HG02970 (cell line): ENCODE data around the gene FXYD6.
"Not testable (repeated sequence)": the region's sequence is repeated elsewhere in the genome, so short reads cannot be mapped to it uniquely, and the experiment has no call there.

Source experiments
- ATAC-seq: cut with Tn5 transposase; IDR thresholded peaks from one replicate; pipeline ENCODE4 v1.9.1; 2021; ENCODE audit warnings: mild to moderate bottlenecking, moderate library complexity, moderate number of reproducible peaks; ENCODE audit not compliant: unreplicated experiment, low FRiP score

Gene FXYD6, protein sequence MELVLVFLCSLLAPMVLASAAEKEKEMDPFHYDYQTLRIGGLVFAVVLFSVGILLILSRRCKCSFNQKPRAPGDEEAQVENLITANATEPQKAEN

DNA sequence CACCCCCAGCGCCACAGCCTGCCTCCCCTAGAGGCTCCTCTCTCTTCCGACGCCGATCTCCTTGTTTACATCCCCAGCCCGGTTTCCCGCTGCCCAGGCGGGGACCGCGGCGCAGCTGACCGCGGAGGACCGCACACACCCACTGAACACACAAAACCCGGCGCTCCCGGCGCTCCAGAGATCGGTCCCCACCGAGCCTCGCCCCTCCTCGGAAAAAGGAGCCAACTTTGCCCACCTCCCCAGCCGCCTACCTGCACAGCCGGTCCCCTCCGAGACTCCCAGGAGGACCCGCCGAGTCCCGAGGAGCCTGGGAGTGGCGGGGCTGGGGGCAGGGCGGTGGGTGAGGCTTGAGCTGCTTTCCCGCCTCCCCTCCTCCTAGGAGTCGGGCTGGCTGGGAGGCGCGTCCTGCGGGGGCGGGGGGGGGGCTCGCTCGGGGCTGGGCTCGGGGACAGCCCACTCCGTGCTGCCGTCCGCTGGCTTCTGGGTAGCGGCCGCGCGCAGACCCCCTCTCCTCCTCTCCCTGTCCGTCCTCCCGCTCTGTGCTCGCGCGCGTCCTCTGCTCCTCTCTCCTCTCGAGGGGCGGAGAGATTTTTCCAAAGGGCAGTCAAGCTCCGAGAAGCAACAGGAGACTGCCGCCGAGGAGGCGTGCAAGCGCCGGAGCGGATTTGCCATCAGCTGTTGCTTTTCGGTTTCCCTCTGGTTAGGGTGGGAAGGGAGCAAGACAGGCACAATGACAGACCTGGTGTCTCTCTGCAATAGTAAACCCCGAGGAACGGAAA lies at the start of gene FXYD6:
FXYD6 (minus strand) TSS at position 318 of the 779 bp plus-strand sequence. CDS start 33,882 bp downstream, outside the sequence.
- no peak for ATAC-seq

DNA sequence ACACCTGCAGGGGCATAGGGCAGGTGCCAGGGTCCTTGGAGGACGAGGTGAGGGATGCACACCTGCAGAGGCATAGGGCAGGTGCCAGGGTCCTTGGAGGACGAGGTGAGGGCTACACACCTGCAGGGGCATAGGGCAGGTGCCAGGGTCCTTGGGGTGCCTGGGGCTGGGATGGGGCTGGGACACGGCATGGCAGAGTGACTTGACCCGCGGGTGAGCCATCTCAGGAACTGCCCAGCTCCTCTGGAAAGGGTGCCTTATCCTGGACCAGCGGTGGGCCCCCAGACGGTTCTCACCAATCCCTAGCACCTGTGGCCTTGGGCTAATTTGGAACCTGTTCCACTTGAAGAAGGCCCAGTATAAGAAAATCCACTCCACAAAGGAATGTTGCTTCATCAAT lies 49.7 kb upstream of the FXYD6 start:
- ATAC-seq, result not testable (repeated sequence)

DNA sequence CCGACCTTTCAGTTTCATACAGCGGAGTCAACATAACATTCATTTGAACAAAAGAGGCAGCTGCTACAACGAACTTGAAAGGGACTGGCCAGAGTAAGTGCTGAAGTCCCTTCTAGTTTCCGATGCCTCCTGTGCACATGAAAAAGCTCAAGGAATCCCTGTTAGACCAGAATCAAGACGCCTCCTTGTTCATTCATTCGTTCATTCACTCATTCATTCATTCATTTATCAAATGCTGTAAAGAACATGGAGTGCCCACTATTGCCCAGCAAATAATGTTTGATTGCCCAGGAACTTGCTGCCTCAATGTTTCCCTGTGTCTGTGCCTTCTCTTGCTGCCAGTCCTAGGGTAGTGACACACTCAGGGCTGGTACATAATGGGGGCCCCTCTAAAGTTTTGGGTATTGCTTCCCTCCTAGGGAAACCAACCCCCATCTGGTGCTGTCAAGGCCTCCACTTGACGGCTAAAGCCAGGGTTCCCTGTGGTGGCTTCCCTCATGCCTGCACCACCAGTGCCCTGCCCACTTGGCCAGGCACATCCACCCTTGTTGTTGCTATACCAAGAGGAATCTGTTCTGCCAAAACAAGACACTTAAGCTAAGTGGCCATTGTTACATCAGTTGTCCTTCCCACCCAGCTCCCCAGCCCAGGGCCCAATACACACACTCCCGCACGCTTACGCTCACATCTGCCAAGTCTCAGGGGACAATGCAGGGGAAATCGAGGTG lies 48.9 kb upstream of the FXYD6 start:
- no peak for ATAC-seq

DNA sequence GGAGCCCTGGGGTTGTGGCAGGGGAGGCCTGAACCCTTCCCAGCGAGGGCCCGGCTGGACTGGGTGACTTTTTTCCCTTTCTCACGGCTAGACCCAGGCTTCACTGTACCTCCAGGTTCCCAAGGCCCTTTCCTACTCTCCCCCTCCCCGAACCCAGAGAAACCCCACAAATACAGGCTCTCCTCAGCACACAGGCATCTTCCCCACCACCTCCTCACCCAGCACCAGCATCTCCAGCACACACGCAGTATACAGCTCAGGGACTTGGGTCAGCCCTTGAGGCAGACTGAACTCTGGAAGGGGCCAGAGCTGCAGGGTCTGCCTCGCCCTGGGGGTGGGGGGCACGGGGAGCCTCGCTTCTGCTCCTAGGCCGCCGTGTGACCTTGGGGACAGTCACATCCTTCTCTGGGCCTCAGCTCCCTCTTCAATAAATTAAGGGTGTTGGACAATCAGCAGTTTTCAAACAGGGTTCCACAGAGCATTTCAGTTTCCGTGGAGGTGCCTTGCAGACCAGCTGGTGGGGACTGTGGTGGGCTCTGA lies 48.2 kb upstream of the FXYD6 start:
- no peak for ATAC-seq

DNA sequence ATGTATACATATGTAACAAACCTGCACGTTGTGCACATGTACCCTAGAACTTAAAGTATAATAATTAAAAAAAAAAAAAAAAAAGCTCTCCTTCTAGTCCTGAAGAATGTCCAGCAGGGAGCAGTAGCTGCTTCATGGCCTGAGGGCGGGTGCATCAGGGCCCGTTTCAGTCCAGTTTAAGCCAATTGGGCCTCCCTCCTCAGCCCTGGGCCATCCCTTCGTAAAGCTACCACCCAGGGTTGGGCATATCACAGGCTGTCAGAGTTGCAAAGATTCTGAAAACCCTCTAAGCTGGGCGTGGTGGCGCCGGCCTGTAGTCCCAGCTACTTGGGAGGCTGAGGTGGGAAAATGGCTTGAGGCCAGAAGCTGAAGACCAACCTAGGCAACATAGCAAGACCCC lies 47.3 kb upstream of the FXYD6 start:
- ATAC-seq, result no peak

DNA sequence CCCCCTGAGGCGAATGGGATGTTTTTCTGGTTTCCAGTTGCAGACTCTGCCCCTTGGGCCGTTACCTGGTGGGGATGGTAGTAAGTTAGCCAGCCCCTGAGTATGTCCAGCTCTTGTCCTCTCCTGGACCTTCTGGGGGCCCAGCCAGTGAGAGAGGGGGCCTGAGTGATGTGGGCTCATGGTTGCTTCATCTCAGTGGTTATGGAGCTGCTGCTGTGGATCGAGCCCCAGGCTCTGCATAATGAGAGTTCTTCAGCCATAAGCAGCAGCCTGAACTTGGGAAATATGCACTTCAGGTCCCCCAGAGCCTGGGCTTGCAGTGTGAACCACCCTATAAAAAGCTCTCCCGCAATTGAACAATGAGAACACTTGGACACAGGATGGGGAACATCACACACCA lies 46.8 kb upstream of the FXYD6 start:
- ATAC-seq, result no peak

DNA sequence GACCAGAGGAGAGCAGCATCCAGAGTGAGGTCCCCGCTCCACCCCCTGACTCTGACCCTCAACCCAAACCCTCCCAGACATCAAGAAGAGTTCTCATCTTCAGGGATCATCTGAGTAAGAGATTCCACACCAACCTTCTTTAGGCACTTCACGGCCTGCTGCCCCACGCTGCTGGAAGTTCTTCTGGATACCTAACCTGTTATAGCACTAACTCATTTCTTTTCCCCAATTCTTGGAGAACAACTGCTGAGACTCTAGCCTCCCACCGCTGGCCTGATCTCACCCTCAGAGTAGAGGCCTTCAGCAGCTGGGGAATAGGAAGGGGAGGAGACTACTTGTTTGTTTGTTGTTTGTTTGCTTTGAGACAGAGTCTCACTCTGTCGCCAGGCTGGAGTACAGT lies 45.4 kb upstream of the FXYD6 start:
- no peak for ATAC-seq

DNA sequence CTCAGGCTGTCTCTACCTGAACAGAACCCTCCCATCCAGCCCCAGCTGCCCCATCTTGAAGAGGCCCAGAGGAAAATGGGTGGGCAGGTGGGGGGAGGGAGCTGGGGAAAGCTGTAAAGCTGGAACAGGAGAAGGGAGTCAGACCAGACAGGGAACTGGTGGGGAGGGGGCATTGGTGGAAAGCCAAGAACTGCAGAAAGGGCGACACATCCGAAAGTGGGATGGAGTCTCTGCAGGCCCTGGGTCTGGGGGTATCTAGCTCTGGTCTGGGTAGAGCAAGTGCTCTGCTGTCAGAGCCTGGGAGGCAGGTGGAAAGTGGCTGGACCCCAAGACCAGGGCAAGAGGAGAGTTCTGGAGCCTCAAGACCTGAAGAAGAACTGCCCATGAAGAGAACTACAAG lies 45.0 kb upstream of the FXYD6 start:
- no peak for ATAC-seq

DNA sequence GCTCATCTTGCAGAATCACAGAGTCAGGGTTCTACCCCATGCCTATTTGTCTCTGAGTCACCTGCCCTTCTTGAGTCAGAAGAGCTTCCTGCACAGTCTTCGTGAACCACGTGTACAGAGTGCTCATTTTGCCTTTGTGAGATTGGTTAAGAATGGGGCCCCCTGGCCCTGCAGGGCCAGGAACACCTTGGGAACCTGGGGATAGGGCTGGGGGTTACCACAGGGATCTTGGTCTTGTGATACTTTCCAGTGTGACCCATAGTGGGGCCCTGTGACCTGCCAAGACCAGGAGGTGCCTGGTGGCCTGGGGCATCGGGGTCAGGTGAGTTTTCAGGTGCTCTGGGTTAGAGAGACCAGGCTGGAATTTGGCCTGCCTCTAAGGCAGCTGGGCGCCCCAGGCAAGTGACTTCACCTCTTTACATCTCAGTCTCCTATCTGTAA lies 43.3 kb upstream of the FXYD6 start:
- no peak for ATAC-seq

DNA sequence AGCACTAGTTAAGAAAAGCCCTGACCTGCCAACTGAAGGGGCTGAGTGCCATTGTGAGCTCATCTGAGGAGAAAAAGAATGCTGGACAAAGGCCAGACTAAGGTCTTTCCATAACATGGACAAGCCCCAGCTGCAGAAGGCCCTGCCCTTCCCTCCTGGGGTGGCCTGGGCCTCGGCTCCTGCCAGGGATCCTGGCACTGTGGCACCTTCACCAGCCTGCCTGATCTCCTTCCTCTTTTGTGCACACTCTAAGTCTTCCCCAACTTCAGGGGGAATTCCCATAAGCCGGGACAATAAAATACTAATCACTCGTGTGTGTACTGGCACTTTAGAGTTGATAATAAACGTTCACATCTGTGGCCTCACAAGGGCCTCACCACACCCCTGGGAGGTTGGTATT lies 42.9 kb upstream of the FXYD6 start:
- ATAC-seq, result no peak

DNA sequence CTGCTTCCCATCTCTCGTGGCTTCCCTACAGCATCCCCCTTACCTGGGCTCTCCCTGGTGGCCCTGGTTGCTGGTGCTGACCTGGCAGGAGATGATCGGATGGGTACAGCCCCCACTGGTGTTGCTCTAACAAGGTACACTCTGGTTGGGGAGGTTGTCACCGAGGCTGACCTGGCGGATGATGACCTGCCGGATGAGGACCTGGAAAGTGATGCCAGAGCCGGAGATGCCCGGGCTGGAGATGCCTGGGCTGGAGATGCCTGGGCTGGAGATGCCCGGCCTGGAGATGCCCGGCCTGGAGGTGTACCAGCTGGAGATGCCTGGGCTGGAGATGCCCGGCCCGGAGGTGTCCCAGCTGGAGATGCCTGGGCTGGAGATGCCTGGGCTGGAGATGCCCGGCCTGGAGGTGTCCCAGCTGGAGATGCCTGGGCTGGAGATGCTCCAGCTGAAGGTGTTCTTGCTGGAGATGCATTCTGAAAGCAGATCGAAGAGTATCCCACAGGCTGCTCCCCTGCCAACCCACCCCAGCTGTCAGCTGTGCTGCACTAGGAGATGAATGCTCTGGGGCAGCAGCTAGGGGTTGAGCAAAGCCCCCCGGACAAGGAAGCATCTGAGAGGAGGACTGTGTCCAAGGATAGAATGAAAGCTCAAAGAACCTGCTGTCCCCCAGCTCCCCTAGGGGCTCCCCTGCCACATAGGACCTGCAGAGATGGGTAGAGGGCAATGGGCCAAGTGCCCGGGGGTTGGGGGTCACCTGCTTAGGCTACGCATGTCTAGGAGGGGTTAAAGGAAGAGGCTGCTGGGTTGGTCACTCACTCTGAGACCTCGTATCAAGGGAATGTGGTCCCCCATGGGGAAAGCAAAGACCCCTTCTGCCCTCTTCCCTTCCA lies 42.2 kb upstream of the FXYD6 start:
- no peak for ATAC-seq

DNA sequence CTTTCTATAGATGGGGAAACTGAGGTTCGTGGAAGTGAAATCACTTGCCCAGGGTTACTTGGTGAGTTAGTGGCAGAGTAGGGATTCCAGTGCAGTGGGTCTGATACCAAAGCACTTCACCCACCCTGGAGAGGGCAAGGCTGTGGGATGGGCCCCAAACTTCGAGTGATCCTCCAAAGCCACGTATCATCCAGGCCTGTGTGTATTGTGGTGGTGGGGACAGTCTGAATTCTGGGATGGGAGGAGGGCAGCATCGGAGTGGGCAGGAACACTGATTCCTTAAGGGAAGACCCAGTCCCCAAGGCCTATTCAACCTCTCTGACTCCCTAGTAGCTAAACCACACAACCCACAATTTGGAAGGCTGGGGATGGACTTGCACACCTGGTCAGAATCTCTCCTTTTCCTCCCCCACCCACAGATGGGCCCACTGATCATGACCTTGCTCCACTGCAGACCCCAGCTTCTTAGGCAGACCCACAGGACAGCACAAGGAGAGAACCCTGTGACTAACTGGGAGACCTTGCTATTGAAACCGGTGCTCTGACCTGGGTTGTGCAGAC lies 41.2 kb upstream of the FXYD6 start:
- ATAC-seq, result no peak

DNA sequence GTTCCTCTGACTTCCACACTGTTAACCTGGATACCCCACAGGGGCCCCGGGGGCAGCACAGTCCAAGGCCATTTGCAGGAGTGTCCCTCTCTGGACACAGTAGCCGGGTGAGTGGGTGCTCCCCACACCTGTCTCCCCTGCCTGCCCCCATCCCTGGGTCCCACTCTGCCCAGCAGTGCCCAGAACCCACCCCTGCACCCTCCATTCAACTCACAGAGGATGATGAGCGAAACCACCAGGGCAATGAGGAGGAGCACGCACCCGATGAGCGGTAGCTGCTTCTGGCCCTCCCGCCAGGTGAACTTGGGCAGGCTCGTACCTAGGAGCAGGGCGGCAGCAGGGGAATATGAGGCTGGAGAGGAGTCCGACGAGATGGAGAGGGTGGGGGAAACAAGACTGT lies 40.5 kb upstream of the FXYD6 start:
- no peak for ATAC-seq

DNA sequence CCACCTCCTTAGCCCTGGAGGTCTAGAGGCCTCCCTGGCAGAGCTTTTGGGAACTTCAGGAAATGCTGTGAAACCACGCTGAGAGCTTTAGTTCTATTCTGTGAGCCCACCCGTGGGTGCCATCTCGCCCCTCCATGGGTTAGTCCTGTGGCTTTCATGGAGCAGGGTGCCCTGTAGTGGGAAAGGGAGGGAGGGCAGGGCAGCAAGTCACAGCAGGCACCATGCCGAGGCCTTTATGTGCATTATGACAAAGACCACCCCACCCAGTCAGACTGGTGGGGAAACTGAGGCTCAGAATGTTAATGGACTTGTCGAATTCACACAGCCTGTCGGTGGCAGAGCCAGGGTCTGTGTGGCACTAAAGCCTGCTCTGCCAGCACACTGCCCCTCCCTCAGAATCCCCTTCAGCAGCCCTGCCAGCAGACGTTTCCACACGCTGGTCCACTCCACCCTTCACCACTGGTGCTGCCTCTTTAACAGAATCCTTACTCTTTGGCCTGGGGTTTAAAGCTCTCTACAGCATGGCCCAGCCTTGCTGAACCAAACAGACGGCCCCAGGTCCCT lies 39.3 kb upstream of the FXYD6 start:
- ATAC-seq, result no peak

DNA sequence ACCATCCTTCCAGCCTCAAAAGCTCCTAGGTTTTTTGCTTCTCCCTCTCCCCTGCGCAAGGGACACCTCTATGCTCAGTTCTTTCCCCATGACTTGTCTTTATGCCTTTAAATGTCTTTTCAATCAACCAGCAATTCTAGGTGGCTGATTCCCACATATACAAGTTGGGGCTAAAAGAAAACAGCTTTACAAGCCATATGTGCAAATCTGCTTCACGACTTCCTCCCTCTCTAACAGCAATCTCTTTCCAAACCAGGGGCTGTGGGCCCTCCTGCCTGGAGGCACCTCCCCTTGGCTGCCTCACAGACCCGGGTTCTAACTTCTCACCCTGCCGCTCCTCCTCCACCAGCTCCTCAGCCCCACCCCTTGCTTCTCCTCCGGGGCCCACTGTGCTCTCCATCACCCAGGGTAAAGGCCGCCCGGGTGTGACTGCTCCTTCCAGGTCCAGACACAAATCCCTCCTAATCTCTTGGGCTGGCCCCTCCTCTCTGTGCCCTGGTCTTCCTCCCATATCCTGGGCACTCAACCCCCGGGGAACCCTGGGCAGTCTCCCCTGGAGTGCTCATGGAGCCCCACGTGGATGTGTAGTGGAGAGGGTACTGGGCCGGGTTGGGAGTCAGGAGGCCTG lies 38.6 kb upstream of the FXYD6 start:
- no peak for ATAC-seq

DNA sequence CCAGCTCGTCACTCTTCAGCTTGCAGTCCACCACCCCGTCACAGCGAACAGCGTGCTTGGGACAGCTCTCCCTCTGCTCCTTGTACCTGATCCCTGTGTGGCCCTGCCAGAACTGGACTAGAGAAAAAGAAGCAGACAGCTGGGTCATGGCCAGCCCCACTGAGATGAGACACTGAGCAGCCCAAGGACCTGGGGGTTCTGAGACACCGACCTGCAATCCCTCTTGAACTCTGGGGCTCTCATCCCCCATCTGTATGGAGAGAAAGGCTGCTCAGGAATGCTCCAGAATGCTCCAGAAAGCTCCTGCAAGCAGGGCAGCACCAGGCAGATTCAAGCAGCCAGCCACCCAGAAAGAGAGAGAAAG lies 37.9 kb upstream of the FXYD6 start:
- no peak for ATAC-seq

DNA sequence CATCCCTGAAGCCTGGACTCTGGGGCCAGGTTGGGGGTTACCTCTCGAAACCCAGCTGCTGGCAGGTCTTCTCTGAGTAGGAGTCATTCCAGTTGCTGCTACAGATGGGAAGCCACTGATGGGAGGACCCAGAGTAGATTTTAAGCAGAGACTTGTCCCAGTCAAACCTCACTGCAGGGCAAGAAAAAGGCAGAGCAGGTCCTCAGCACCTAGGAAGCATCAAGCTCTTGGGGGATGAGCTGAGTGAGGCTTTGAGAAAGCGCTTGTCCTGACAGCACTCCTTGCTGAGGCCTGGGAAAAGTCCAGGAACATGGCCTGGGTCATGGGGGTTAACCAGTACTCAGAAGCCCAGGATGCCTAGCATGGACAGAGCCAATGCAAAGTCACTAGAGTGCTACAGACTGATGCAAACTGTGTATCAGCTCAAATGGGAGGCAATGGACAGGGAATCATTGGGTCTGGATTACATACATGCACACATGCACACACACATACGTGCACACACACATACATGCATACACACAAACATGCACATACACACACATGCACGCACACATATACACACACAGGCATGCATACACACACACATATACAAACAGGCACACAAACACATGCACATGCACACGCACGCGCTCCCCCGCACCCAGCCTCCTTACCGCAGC lies 37.4 kb upstream of the FXYD6 start:
- ATAC-seq, result no peak

DNA sequence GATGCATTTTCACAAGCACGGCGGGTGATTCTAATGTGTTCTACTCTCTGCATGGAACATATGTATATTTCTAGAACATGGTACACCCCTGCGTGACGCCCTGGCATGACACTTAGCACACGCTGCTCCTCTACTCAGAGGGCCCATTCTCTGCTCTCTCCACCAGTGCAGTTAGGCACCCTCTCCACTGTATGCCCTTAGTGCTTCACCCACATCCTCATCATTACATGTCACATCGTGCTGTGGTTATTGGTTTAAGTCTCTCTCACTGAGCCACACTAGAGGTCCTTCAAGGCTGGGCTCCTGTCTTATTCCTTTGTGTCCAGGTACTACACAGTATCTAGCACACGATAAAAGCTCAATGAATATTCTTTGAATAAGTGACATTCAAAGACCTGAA lies 36.0 kb upstream of the FXYD6 start:
- ATAC-seq, result no peak

DNA sequence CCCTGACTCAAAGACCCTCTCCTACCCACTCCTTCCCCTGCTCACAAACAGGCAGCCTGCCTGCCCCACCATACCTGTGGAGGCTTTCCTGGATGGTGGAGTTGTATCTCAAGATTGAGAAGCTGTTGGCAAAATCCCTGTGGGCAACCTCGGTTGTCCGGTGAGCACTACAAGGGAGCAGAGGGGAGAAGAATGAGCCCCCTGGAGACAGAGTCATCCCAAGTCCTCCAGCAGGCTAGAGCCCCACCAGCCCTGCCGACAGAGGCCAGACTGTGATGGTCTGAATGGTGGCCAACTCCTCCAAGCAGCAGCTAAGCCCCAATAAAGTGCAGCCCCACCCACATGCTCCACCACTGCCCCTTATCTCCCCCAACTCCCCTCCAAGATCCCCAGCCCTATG lies 35.2 kb upstream of the FXYD6 start:
- ATAC-seq, result no peak
